GM12878 (cell line): Measurements from ENCODE around the gene POU4F3. TPM values are rescaled to one million over a fixed set of nuclear protein-coding genes. Genes with fewer than 3 reads are reported as not detected.

Experiments used
- ATAC-seq: fragments of 200-7000 bp; cut with Tn5 transposase; 3 replicates; pipeline ENCODE4 v1.9.1; 2020; ENCODE audit warnings: mild to moderate bottlenecking, moderate library complexity
- BruUV-seq: library from RNA; stranded (reverse); fragments of 400-500 nt; replicated peaks from 2 replicates; lab custom pipeline; 2021; lab: Mats Ljungman, UMichigan
- CTCF ChIA-PET: fragments of 300-600 bp; sonication (Branson Sonifier 250); formaldehyde crosslinking; extraction: SDS; loops from one replicate; lab custom pipeline; 2021; ENCODE audit warnings: inconsistent platforms; lab: Yijun Ruan, JAX
- POLR2A ChIA-PET: fragments of 350-600 bp; formaldehyde crosslinking; extraction: SDS; loops from one replicate; lab custom pipeline; 2021; ENCODE audit warnings: inconsistent platforms; lab: Charles Lee
- RAD21 ChIA-PET: fragments of 300-600 bp; sonication (Branson Sonifier 250); formaldehyde crosslinking; loops from one replicate; lab custom pipeline; 2023; ENCODE audit warnings: antibody characterized with exemption; ENCODE audit not compliant: unreplicated experiment; lab: Charles Lee
- SMC1A ChIA-PET: fragments of 300-600 bp; sonication (Branson Sonifier 250); formaldehyde crosslinking; loops from one replicate; lab custom pipeline; 2023; ENCODE audit not compliant: unreplicated experiment, uncharacterized antibody; lab: Charles Lee
- DNase-seq: peaks from one replicate; pipeline ENCODE4 v3.0.0-alpha.2; 2011; ENCODE audit warnings: low read depth, low spot score
- FAIRE-seq: peaks from 3 replicates; lab custom pipeline; 2011; peaks lifted over from hg19 to GRCh38; lab: Jason Lieb, UNC
- H2AFZ ChIP-seq: 2 replicates; pipeline ENCODE4 v1.6.0; 2011; ENCODE audit warnings: low read depth, low read length, control low read depth; ENCODE audit not compliant: control insufficient read depth
- H3K27ac ChIP-seq: 2 replicates; pipeline ENCODE4 v1.5.1; 2011; ENCODE audit warnings: control low read depth; ENCODE audit not compliant: control insufficient read depth, insufficient read depth
- H3K27me3 ChIP-seq, 2 experiments: replicated peaks in 1 of 2; 2 replicates each; pipeline versions ENCODE4 v1.6.0 to v1.6.1; 2011; ENCODE audit warnings: low read length in 1 of 2; ENCODE audit not compliant: control insufficient read depth in 2 of 2, insufficient read depth in 2 of 2
- H3K36me3 ChIP-seq, 2 experiments: 2 replicates each; pipeline ENCODE4 v1.5.1; 2011; ENCODE audit warnings: low read length in 1 of 2; ENCODE audit not compliant: control insufficient read depth in 2 of 2, insufficient read depth in 2 of 2
- H3K4me1 ChIP-seq: 2 replicates; pipeline ENCODE4 v1.6.1; 2011; ENCODE audit warnings: mild to moderate bottlenecking, low read length, moderate library complexity, mixed read lengths; ENCODE audit not compliant: control insufficient read depth, insufficient read depth
- H3K4me2 ChIP-seq: 2 replicates; pipeline ENCODE4 v1.6.0; 2011; ENCODE audit warnings: control low read depth; ENCODE audit not compliant: control insufficient read depth, insufficient read depth
- H3K4me3 ChIP-seq: fragments of 200-600 bp; sonication (generic); 2 replicates; pipeline ENCODE4 v1.5.1; 2016
- H3K79me2 ChIP-seq: 2 replicates; pipeline ENCODE4 v1.6.0; 2011; ENCODE audit warnings: low read length; ENCODE audit not compliant: control insufficient read depth, insufficient read depth
- H3K9ac ChIP-seq: 2 replicates; pipeline ENCODE4 v1.8.0; 2011; ENCODE audit warnings: low read length, control low read depth, mixed read lengths; ENCODE audit not compliant: control insufficient read depth, insufficient read depth
- H3K9me3 ChIP-seq: replicated peaks from 3 replicates; pipeline ENCODE4 v1.5.1; 2011; ENCODE audit warnings: mild to moderate bottlenecking, low read length; ENCODE audit not compliant: control insufficient read depth, insufficient read depth
- H4K20me1 ChIP-seq: 2 replicates; pipeline ENCODE4 v1.6.0; 2011; ENCODE audit not compliant: control insufficient read depth, insufficient read depth
- CREM ChIP-seq: IDR thresholded peaks from 2 replicates; pipeline ENCODE4 v1.6.1; 2014; ENCODE audit warnings: antibody characterized with exemption, low read depth
- ESRRA ChIP-seq: IDR thresholded peaks from 2 replicates; pipeline ENCODE4 v1.6.1; 2012; ENCODE audit warnings: mild to moderate bottlenecking, low read length, improper control_type of control experiment
- KLF5 ChIP-seq: fragments of 450-650 bp; IDR thresholded peaks from 2 replicates; pipeline ENCODE4 v1.6.1; 2014; ENCODE audit warnings: mild to moderate bottlenecking; ENCODE audit not compliant: partially characterized antibody
- MYB ChIP-seq: fragments of 150-350 bp; IDR thresholded peaks from 2 replicates; pipeline ENCODE4 v1.6.1; 2014; ENCODE audit warnings: mild to moderate bottlenecking, low read depth, low read length, borderline replicate concordance
- NBN ChIP-seq: fragments of 450-650 bp; IDR thresholded peaks from 2 replicates; pipeline ENCODE4 v1.6.1; 2016
- NFIC ChIP-seq: IDR thresholded peaks from 2 replicates; pipeline ENCODE4 v1.6.1; 2012; ENCODE audit warnings: low read depth, mild to moderate bottlenecking, inconsistent platforms, low read length, moderate library complexity
- NR2C1 ChIP-seq: fragments of 450-650 bp; IDR thresholded peaks from 2 replicates; pipeline ENCODE4 v1.6.1; 2017; ENCODE audit warnings: antibody characterized with exemption, mild to moderate bottlenecking, moderate library complexity
- PAX8 ChIP-seq: fragments of 450-650 bp; IDR thresholded peaks from 2 replicates; pipeline ENCODE4 v1.6.1; 2017; ENCODE audit warnings: mild to moderate bottlenecking, moderate library complexity
- PML ChIP-seq: IDR thresholded peaks from 2 replicates; pipeline ENCODE4 v1.6.1; 2012; ENCODE audit warnings: low read length, inconsistent platforms
- SP1 ChIP-seq: IDR thresholded peaks from one replicate; pipeline ENCODE4 v1.6.1; 2011; ENCODE audit warnings: low read depth, low read length
- TARDBP ChIP-seq: IDR thresholded peaks from 2 replicates; pipeline ENCODE4 v1.6.1; 2016; ENCODE audit warnings: borderline replicate concordance
- YBX1 ChIP-seq: fragments of 450-650 bp; IDR thresholded peaks from 2 replicates; pipeline ENCODE4 v1.6.1; 2016; ENCODE audit warnings: antibody characterized with exemption
- WGBS: methylation state at CpG from one replicate; pipeline ENCODE4 v1.1.6; 2016; ENCODE audit warnings: low lambda C conversion rate; ENCODE audit not compliant: insufficient replicate concordance, insufficient coverage; ENCODE audit errors: missing lambda C conversion rate; 5-methylcytosine and 5-hydroxymethylcytosine counted together
- in situ Hi-C: fragments of 300-500 bp; cut with MboI; formaldehyde crosslinking; loops from 9 replicates; pipeline ENCODE4 v1.14.3; 2018; ENCODE audit warnings: mixed read lengths
- intact Hi-C: fragments of 100-400 bp; cut with micrococcal nuclease; formaldehyde crosslinking; loops from one replicate; pipeline ENCODE4 v1.14.2; 2022; ENCODE audit not compliant: unreplicated experiment
- polyA plus RNA-seq, 11 experiments: library from polyadenylated mRNA; depleted of rRNA in 4 of 11; unstranded in 6 of 11; stranded (reverse) in 5 of 11; fragments of >200 nt; fragmentation: Nextera tagmentation in 4 of 11; fragmentation: Illumina TruSeq in 1 of 11; extraction: Ambion mirVana in 4 of 11; extraction: Trizol in 1 of 11; gene quantifications; 1 replicate in 1 of 11; 2 replicates in 10 of 11; pipeline versions ENCODE4 v1.2.1 to v1.2.3, GENCODE V29; 2011 to 2016; ENCODE audit warnings: inconsistent platforms in 2 of 11, missing spikeins in 2 of 11, low read depth in 1 of 11
- total RNA-seq, 4 experiments: library from RNA; depleted of rRNA in 3 of 4; stranded (reverse); fragments of >200 nt in 3 of 4; fragmentation: Illumina TruSeq in 1 of 4; extraction: Trizol in 1 of 4; gene quantifications; 2 replicates each; pipeline versions ENCODE4 v1.2.1 to v1.2.3, GENCODE V29; 2013 to 2021
- TF ChIP-seq, protein P1 (sequence below): fragments of 450-650 bp; IDR thresholded peaks from 2 replicates; pipeline ENCODE4 v1.6.1; 2016; ENCODE audit warnings: mild to moderate bottlenecking, moderate library complexity, borderline replicate concordance
- TF ChIP-seq, protein P2 (sequence below): fragments of 450-650 bp; IDR thresholded peaks from 2 replicates; pipeline ENCODE4 v1.6.1; 2017; ENCODE audit warnings: borderline replicate concordance

Gene POU4F3
- total and polyA plus RNA-seq, 10 of the 15 experiments (the other 5 are each of a cell fraction or from before 2014, with no cell fraction given), result 0.03 to 0.19 (median 0.08) TPM; not detected in 5

DNA sequence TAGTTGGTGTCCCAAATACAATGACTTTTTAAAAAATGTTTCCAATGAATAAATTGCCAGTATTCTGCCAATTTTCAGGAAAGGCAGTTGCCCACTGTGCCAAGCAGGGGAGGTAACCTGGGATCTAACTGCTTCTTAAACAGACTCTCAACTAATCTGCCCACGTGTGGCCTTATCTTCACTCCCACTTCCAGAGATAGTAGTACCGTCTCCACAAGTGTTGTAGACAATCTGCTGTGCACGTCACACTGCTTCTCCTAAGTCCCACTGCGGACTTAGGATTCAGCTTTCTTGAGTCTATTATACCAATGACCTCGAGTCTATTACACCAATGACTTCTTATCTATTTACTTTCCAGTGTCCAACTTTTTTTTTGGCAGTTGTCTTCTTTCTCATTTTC lies 21.2 kb downstream of the POU4F3 start:
- H3K4me2 ChIP-seq, result no peak overlapping the region
- H3K27me3 ChIP-seq, result peaks cover 0 to 1% of the 10 kb centered on the region in 2 experiments; a peak in 1 of 4 replicates
- H3K79me2 ChIP-seq, result no peaks in the 10 kb centered on the region
- no peak overlapping the region for H3K9ac ChIP-seq
- ATAC-seq (no peak), DNase-seq (no peak), FAIRE-seq (no peak)
- 35% methylated on average over 5 of the region's 5 CpGs for WGBS
- in situ Hi-C loops, result no loop called here
- no peaks in the 10 kb centered on the region for H4K20me1 ChIP-seq
- ChIA-PET RAD21 (no interaction called here), CTCF (no interaction called here), SMC1A (no interaction called here), POLR2A (no interaction called here)
- no peak overlapping the region for H2AFZ ChIP-seq
- BruUV-seq, result no TSS peak
- H3K9me3 ChIP-seq, result no peaks in the 10 kb centered on the region
- H3K27ac ChIP-seq, result no peak overlapping the region
- H3K4me1 ChIP-seq, result no peaks in the 10 kb centered on the region
- H3K36me3 ChIP-seq, result no peaks in the 10 kb centered on the region
- TF ChIP-seq, protein P1, sequence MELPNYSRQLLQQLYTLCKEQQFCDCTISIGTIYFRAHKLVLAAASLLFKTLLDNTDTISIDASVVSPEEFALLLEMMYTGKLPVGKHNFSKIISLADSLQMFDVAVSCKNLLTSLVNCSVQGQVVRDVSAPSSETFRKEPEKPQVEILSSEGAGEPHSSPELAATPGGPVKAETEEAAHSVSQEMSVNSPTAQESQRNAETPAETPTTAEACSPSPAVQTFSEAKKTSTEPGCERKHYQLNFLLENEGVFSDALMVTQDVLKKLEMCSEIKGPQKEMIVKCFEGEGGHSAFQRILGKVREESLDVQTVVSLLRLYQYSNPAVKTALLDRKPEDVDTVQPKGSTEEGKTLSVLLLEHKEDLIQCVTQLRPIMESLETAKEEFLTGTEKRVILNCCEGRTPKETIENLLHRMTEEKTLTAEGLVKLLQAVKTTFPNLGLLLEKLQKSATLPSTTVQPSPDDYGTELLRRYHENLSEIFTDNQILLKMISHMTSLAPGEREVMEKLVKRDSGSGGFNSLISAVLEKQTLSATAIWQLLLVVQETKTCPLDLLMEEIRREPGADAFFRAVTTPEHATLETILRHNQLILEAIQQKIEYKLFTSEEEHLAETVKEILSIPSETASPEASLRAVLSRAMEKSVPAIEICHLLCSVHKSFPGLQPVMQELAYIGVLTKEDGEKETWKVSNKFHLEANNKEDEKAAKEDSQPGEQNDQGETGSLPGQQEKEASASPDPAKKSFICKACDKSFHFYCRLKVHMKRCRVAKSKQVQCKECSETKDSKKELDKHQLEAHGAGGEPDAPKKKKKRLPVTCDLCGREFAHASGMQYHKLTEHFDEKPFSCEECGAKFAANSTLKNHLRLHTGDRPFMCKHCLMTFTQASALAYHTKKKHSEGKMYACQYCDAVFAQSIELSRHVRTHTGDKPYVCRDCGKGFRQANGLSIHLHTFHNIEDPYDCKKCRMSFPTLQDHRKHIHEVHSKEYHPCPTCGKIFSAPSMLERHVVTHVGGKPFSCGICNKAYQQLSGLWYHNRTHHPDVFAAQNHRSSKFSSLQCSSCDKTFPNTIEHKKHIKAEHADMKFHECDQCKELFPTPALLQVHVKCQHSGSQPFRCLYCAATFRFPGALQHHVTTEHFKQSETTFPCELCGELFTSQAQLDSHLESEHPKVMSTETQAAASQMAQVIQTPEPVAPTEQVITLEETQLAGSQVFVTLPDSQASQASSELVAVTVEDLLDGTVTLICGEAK, result no peak
- TF ChIP-seq CREM (no peak), YBX1 (no peak), NFIC (no peak), MYB (no peak), TARDBP (no peak), PAX8 (no peak), KLF5 (no peak), NBN (no peak), SP1 (no peak), NR2C1 (no peak), PML (no peak), ESRRA (no peak)
- TF ChIP-seq, protein P2, sequence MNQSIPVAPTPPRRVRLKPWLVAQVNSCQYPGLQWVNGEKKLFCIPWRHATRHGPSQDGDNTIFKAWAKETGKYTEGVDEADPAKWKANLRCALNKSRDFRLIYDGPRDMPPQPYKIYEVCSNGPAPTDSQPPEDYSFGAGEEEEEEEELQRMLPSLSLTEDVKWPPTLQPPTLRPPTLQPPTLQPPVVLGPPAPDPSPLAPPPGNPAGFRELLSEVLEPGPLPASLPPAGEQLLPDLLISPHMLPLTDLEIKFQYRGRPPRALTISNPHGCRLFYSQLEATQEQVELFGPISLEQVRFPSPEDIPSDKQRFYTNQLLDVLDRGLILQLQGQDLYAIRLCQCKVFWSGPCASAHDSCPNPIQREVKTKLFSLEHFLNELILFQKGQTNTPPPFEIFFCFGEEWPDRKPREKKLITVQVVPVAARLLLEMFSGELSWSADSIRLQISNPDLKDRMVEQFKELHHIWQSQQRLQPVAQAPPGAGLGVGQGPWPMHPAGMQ, result no peak
- H3K4me3 ChIP-seq, result no peak overlapping the region
- intact Hi-C loops, result no loop called here
